Measurements from ENCODE around the gene SGK2.

DNA sequence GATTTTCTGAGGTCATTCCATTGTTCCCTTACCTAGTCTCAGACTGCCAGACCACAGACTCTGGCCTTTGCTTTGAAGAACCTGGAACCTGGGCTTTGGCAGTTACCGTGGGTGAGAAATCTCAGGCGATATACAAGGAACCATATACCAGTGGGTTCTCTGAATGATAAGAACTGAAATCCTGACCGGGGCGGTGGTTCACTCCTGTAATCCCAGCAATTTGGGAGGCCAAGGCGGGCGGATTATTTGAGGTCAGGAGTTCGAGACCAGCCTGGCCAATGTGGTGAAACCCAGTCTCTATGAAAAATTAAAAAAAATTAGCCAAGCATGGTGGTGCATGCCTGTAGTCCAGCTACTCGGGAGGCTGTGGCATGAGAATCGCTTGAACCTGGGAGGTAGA, 14.3 kb upstream of the SGK2 start:
- TF ChIP-seq, protein P1, sequence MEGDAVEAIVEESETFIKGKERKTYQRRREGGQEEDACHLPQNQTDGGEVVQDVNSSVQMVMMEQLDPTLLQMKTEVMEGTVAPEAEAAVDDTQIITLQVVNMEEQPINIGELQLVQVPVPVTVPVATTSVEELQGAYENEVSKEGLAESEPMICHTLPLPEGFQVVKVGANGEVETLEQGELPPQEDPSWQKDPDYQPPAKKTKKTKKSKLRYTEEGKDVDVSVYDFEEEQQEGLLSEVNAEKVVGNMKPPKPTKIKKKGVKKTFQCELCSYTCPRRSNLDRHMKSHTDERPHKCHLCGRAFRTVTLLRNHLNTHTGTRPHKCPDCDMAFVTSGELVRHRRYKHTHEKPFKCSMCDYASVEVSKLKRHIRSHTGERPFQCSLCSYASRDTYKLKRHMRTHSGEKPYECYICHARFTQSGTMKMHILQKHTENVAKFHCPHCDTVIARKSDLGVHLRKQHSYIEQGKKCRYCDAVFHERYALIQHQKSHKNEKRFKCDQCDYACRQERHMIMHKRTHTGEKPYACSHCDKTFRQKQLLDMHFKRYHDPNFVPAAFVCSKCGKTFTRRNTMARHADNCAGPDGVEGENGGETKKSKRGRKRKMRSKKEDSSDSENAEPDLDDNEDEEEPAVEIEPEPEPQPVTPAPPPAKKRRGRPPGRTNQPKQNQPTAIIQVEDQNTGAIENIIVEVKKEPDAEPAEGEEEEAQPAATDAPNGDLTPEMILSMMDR (IDR thresholded peaks at IDR 0.05), result no peak
- no peak for TF ChIP-seq POLR2A (IDR thresholded peaks at IDR 0.05)
